C4-2B (cell line): ENCODE results near the gene CCNL2.

Experiments
- ZFX ChIP-seq: fragments of 450-650 bp; IDR thresholded peaks from 2 replicates; pipeline ENCODE4 v1.6.1; 2017
- TF ChIP-seq, protein P1 (sequence below): fragments of 450-650 bp; conservative IDR thresholded peaks from 2 replicates; pipeline ENCODE4 v1.5.1; 2017; ENCODE audit warnings: mild to moderate bottlenecking

DNA sequence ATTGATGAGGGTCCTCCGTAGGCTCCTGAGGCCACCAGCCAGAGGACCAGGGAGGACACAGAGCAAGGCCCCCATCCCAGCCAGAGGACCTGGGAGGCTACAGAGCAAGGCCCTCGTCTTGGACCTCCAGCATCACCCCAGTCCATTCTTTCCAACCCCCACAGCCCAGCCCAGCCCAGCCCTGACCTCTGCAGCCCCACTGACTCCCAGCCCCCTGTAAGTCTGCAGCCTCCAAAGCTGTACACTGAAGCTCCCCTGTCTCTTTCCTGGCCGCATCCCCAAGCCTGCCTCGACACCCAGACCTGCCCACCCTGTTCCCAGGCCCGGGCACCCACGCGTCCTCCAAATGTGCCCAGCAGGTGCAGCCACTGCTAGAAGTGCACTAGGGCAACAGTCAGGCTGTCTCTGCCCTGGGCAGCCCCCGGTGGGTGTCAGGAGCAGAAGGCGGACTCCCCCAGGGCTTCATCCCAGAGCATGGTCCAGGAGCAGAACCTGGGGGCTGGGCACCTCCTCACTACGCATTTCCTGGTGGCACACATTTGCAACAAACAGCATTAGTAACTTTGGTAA, 52.0 kb downstream of the CCNL2 start:
- TF ChIP-seq, protein P1, sequence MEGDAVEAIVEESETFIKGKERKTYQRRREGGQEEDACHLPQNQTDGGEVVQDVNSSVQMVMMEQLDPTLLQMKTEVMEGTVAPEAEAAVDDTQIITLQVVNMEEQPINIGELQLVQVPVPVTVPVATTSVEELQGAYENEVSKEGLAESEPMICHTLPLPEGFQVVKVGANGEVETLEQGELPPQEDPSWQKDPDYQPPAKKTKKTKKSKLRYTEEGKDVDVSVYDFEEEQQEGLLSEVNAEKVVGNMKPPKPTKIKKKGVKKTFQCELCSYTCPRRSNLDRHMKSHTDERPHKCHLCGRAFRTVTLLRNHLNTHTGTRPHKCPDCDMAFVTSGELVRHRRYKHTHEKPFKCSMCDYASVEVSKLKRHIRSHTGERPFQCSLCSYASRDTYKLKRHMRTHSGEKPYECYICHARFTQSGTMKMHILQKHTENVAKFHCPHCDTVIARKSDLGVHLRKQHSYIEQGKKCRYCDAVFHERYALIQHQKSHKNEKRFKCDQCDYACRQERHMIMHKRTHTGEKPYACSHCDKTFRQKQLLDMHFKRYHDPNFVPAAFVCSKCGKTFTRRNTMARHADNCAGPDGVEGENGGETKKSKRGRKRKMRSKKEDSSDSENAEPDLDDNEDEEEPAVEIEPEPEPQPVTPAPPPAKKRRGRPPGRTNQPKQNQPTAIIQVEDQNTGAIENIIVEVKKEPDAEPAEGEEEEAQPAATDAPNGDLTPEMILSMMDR, result no peak
- TF ChIP-seq ZFX, result no peak
